SK-N-SH (cell line): ENCODE results near the gene SULF2. TPM values are rescaled to one million over a fixed set of nuclear protein-coding genes. Genes with fewer than 3 reads are reported as not detected.

ENCODE experiments used
- CTCF ChIA-PET: fragments of 300-600, 350-600 bp; formaldehyde crosslinking; extraction: SDS; loops from one replicate; lab custom pipeline; 2021; lab: Yijun Ruan, JAX
- POLR2A ChIA-PET: fragments of 350-600 bp; sonication (Branson Sonifier 250); formaldehyde crosslinking; extraction: SDS; loops from one replicate; lab custom pipeline; 2020; ENCODE audit warnings: antibody characterized with exemption, inconsistent platforms; lab: Yijun Ruan, JAX
- DNase-seq: peaks from one replicate; pipeline ENCODE4 v3.0.0; 2012
- H2AFZ ChIP-seq: fragments of 200-600 bp; sonication (generic); 2 replicates; pipeline ENCODE4 v1.8.1; 2016; ENCODE audit warnings: antibody characterized with exemption, mild to moderate bottlenecking, low read depth
- H3F3A ChIP-seq: fragments of 200-600 bp; sonication (generic); replicated peaks from 2 replicates; pipeline ENCODE3; 2016; ENCODE audit warnings: antibody characterized with exemption, mild to moderate bottlenecking; ENCODE audit not compliant: insufficient read depth
- H3K27ac ChIP-seq, 2 experiments: fragments of 200-500 bp in 1 of 2; fragments of 200-600 bp in 1 of 2; sonication (Bioruptor generic) in 1 of 2; sonication (generic), shearing (Covaris generic) in 1 of 2; 2 replicates each; pipeline versions ENCODE4 v1.5.1 to v1.6.1; 2014 to 2016; ENCODE audit warnings: low read depth in 2 of 2, inconsistent platforms in 1 of 2, low read length in 1 of 2, mild to moderate bottlenecking in 1 of 2, mixed read lengths in 1 of 2
- H3K27me3 ChIP-seq: fragments of 200-600 bp; sonication (generic), shearing (Covaris generic); 2 replicates; pipeline ENCODE4 v1.6.1; 2016; ENCODE audit warnings: mixed run types; ENCODE audit not compliant: insufficient read depth
- H3K36me3 ChIP-seq, 2 experiments: fragments of 200-500 bp in 1 of 2; fragments of 200-600 bp in 1 of 2; sonication (Bioruptor generic) in 1 of 2; sonication (generic) in 1 of 2; replicated peaks in 1 of 2; 2 replicates each; pipeline versions ENCODE3 to v1.5.1; 2014 to 2016; ENCODE audit warnings: low read length in 1 of 2, mild to moderate bottlenecking in 1 of 2; ENCODE audit not compliant: insufficient read depth in 2 of 2, control insufficient read depth in 1 of 2
- H3K4me1 ChIP-seq, 2 experiments: fragments of 200-500 bp in 1 of 2; fragments of 200-600 bp in 1 of 2; sonication (Bioruptor generic) in 1 of 2; sonication (generic), shearing (Covaris generic) in 1 of 2; 2 replicates each; pipeline versions ENCODE4 v1.5.1 to v1.6.1; 2014 to 2016; ENCODE audit warnings: low read depth in 1 of 2, low read length in 1 of 2, mixed run types in 1 of 2; ENCODE audit not compliant: insufficient read depth in 2 of 2, control insufficient read depth in 1 of 2
- H3K4me2 ChIP-seq: fragments of 200-600 bp; sonication (generic), shearing (Covaris generic); 2 replicates; pipeline ENCODE4 v1.6.1; 2017; ENCODE audit warnings: mixed run types
- H3K4me3 ChIP-seq, 2 experiments: fragments of 200-500 bp in 1 of 2; fragments of 200-600 bp in 1 of 2; sonication (Bioruptor generic) in 1 of 2; sonication (generic), shearing (Covaris generic) in 1 of 2; 2 replicates each; pipeline versions ENCODE4 v1.5.1 to v1.8.1; 2014 to 2016; ENCODE audit warnings: low read depth in 2 of 2, inconsistent platforms in 1 of 2, low read length in 1 of 2, mild to moderate bottlenecking in 1 of 2, mixed read lengths in 1 of 2, moderate library complexity in 1 of 2
- H3K79me2 ChIP-seq: fragments of 200-600 bp; sonication (generic); 2 replicates; pipeline ENCODE4 v1.8.1; 2017; ENCODE audit warnings: mild to moderate bottlenecking; ENCODE audit not compliant: insufficient read depth
- H3K9ac ChIP-seq: fragments of 200-600 bp; sonication (generic); 2 replicates; pipeline ENCODE4 v1.6.1; 2017; ENCODE audit warnings: mixed run types
- H3K9me2 ChIP-seq: fragments of 200-600 bp; sonication (generic); 2 replicates; pipeline ENCODE4 v1.6.1; 2017; ENCODE audit warnings: mixed run types
- H3K9me3 ChIP-seq: fragments of 200-600 bp; sonication (generic); 2 replicates; pipeline ENCODE4 v1.6.1; 2017; ENCODE audit warnings: mixed run types, mild to moderate bottlenecking, moderate library complexity
- H4K20me1 ChIP-seq: fragments of 200-600 bp; sonication (generic); 2 replicates; pipeline ENCODE4 v1.6.1; 2017; ENCODE audit warnings: mild to moderate bottlenecking, mixed run types; ENCODE audit not compliant: insufficient read depth
- CHD2 ChIP-seq: fragments of 150-350 bp; IDR thresholded peaks from 2 replicates; pipeline ENCODE4 v1.6.1; 2018; ENCODE audit warnings: low read length; ENCODE audit not compliant: partially characterized antibody
- CTCF ChIP-seq: fragments of 200-600 bp; sonication (generic); IDR thresholded peaks from 2 replicates; pipeline ENCODE4 v1.6.1; 2017; ENCODE audit warnings: antibody characterized with exemption, mild to moderate bottlenecking, moderate library complexity
- EZH2phosphoT487 ChIP-seq: fragments of 200-600 bp; sonication (generic); IDR thresholded peaks from 2 replicates; pipeline ENCODE4 v1.6.1; 2017; ENCODE audit warnings: low read depth, mixed run types, mild to moderate bottlenecking, antibody characterized with exemption, moderate library complexity, borderline replicate concordance
- FOSL2 ChIP-seq: IDR thresholded peaks from 2 replicates; pipeline ENCODE4 v1.4.0; 2012; ENCODE audit warnings: low read depth, mild to moderate bottlenecking, moderate library complexity, borderline replicate concordance
- FOXJ3 ChIP-seq: sonication (generic); formaldehyde crosslinking; IDR thresholded peaks from 2 replicates; pipeline ENCODE4 v1.5.1; 2020; ENCODE audit warnings: mild to moderate bottlenecking, missing genetic modification reagents
- FOXM1 ChIP-seq: IDR thresholded peaks from 2 replicates; pipeline ENCODE4 v1.4.0; 2012; ENCODE audit warnings: low read depth, mild to moderate bottlenecking
- GABPA ChIP-seq: IDR thresholded peaks from 2 replicates; pipeline ENCODE4 v1.4.0; 2012; ENCODE audit warnings: low read depth, mild to moderate bottlenecking
- GATA2 ChIP-seq: sonication (generic); formaldehyde crosslinking; IDR thresholded peaks from 2 replicates; pipeline ENCODE4 v1.5.0; 2020; ENCODE audit warnings: mild to moderate bottlenecking, missing genetic modification reagents
- JUND ChIP-seq: IDR thresholded peaks from 2 replicates; pipeline ENCODE4 v1.4.0; 2012
- NFIC ChIP-seq: IDR thresholded peaks from 2 replicates; pipeline ENCODE4 v1.4.0; 2012; ENCODE audit warnings: borderline replicate concordance
- RCOR1 ChIP-seq: fragments of 150-350 bp; IDR thresholded peaks from 2 replicates; pipeline ENCODE4 v1.6.1; 2017; ENCODE audit warnings: antibody characterized with exemption, low read length
- REST ChIP-seq: IDR thresholded peaks from 2 replicates; pipeline ENCODE4 v1.6.1; 2012; ENCODE audit warnings: mild to moderate bottlenecking, low read depth, low read length, moderate library complexity
- TEAD4 ChIP-seq: IDR thresholded peaks from 2 replicates; pipeline ENCODE4 v1.4.0; 2012; ENCODE audit warnings: mild to moderate bottlenecking, borderline replicate concordance; ENCODE audit not compliant: insufficient read depth
- WGBS: methylation state at CpG from one replicate; pipeline ENCODE4 v1.1.6; 2017; ENCODE audit warnings: low lambda C conversion rate; 5-methylcytosine and 5-hydroxymethylcytosine counted together
- polyA plus RNA-seq, 3 experiments: library from polyadenylated mRNA; depleted of rRNA; stranded (reverse); fragments of >200 nt; gene quantifications; 2 replicates each; pipeline ENCODE4 v1.2.3, GENCODE V29; 2012
- TF ChIP-seq, protein P1 (sequence below): fragments of 150-350 bp; IDR thresholded peaks from 2 replicates; pipeline ENCODE4 v1.6.1; 2017; ENCODE audit warnings: antibody characterized with exemption, low read length, low read depth, borderline replicate concordance
- TF ChIP-seq, protein P2 (sequence below): IDR thresholded peaks from 2 replicates; pipeline ENCODE4; 2012

SULF2 gene
- polyA plus RNA-seq, 1 of the 3 experiments (the other 2 are of a cell fraction): 20.2 TPM

DNA sequence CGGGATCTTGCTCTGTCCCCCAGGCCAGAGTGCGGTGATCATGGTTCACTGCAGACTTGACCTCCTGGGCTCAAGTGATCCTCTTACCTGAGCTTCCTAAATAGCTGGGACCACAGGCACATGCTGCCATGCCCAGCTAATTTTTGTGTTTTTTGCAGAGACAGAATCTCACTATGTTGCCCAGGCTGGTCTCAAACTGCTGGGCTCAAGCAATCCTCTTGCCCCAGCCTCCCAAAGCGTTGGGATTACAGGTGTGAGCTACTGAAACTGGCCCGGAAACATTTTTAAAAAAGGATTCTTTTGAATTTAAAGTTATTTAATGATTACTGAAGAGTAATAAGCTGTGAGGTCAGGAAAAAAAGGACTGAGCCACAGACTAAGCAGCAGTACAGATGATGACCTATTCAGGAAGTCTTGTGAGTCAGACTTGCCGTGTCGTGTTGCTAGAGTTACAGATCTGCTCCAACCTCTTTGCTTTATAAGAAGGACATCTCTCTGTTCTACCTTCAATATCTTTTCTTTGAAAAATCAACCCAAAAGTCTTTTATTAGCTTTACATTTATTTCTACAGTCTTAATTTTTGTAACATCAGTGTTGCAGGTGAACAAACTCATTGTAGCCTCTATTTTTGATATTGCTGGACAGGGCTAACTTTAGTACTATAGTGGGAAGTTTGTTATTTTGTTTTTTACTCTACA is 174.9 kb downstream of the SULF2 start (continued):
- TF ChIP-seq REST (no peak), GABPA (no peak), FOXJ3 (no peak)
- TF ChIP-seq, protein P1, sequence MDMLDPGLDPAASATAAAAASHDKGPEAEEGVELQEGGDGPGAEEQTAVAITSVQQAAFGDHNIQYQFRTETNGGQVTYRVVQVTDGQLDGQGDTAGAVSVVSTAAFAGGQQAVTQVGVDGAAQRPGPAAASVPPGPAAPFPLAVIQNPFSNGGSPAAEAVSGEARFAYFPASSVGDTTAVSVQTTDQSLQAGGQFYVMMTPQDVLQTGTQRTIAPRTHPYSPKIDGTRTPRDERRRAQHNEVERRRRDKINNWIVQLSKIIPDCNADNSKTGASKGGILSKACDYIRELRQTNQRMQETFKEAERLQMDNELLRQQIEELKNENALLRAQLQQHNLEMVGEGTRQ: no peak

DNA sequence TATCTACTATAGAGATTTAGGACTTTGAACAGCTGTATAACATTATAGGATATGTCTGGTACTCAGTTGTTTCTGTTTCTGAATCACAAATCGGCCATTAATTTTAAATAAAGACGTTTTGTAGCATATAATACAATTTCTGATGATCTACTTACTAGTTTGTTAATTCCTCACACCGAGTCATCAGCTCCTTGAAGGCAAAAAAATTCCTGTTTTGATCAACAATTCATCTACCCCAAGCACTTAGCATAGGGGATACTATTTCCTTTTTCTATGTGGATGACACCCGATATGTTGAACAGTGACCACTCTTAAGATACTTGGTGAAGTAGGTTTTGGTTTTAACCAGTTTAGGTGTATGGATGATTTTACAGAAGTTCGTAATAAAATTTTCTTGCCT is 176.3 kb downstream of the SULF2 start:
- no peak overlapping the region for H3K27ac ChIP-seq
- POLR2A ChIA-PET: no interaction called here
- H3K9me2 ChIP-seq: no peaks in the 10 kb centered on the region
- H3K4me2 ChIP-seq: no peak overlapping the region
- H3K36me3 ChIP-seq: no peaks in the 10 kb centered on the region
- H2AFZ ChIP-seq: no peak overlapping the region
- WGBS: 86% methylated on average over 5 of the region's 5 CpGs
- H3K4me1 ChIP-seq: peaks cover 0 to 23% of the 10 kb centered on the region in 2 experiments; a peak in 1 of 4 replicates
- H3F3A ChIP-seq: peaks cover 20% of the 10 kb centered on the region
- DNase-seq: no peak
- no peak overlapping the region for H3K9ac ChIP-seq
- no peaks in the 10 kb centered on the region for H4K20me1 ChIP-seq
- peaks cover 36% of the 10 kb centered on the region for H3K79me2 ChIP-seq
- H3K4me3 ChIP-seq: no peak overlapping the region
- TF ChIP-seq CTCF (no peak), TEAD4 (no peak), EZH2phosphoT487 (no peak), JUND (no peak), FOXM1 (no peak), CHD2 (no peak), NFIC (no peak), FOSL2 (no peak), RCOR1 (no peak), GABPA (no peak), GATA2 (CRISPR knock-in tag) (no peak)
- TF ChIP-seq, protein P2, sequence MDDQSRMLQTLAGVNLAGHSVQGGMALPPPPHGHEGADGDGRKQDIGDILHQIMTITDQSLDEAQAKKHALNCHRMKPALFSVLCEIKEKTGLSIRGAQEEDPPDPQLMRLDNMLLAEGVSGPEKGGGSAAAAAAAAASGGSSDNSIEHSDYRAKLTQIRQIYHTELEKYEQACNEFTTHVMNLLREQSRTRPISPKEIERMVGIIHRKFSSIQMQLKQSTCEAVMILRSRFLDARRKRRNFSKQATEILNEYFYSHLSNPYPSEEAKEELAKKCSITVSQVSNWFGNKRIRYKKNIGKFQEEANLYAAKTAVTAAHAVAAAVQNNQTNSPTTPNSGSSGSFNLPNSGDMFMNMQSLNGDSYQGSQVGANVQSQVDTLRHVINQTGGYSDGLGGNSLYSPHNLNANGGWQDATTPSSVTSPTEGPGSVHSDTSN: no peak
- no peaks in the 10 kb centered on the region for H3K9me3 ChIP-seq
- no peaks in the 10 kb centered on the region for H3K27me3 ChIP-seq
- CTCF ChIA-PET: interaction anchor here (0.9 to 3.1 kb wide), 3 partner anchors 8 to 225 kb away, joined by 3 to 19 read pairs (median 8); no protein-coding TSS in a partner anchor
